Cerebellar nuclear complex (tissue), 1 donor: ENCODE data around the gene ADH1B.
"Not testable (repeated sequence)": the region's sequence is repeated elsewhere in the genome, so short reads cannot be mapped to it uniquely, and the experiment has no call there.

Experiments used
- DNase-seq, 2 experiments: peaks; one replicate each; lab custom pipeline; 2025; lab: John Stamatoyannopoulos, UW

The ADH1B gene

GRCh38 chr4:99323756-99324155 lies 2.6 kb upstream of the ADH1B start:
- DNase-seq = no peak

- DNase-seq = not testable (repeated sequence)
Measured at GRCh38 chr4:99317811-99318210, 3.4 kb downstream of the ADH1B start.

- DNase-seq = no peak
Measured at GRCh38 chr4:99317354-99317753, 3.8 kb downstream of the ADH1B start.

- no peak for DNase-seq
Measured at GRCh38 chr4:99315839-99316238, 5.4 kb downstream of the ADH1B start.

- no peak for DNase-seq
Measured at GRCh38 chr4:99314211-99314610, 7.0 kb downstream of the ADH1B start.

- DNase-seq = no peak
Measured at GRCh38 chr4:99310389-99310788, 10.8 kb downstream of the ADH1B start.

- no peak for DNase-seq
Measured at GRCh38 chr4:99305638-99306400, 15.4 kb downstream of the ADH1B start.

- DNase-seq = no peak
Measured at GRCh38 chr4:99301376-99302164, 19.6 kb downstream of the ADH1B start.

- no peak for DNase-seq
Measured at GRCh38 chr4:99300934-99301333, 20.3 kb downstream of the ADH1B start.

- DNase-seq = no peak
Measured at GRCh38 chr4:99293357-99293756, 27.8 kb downstream of the ADH1B start.

- DNase-seq = no peak
Measured at GRCh38 chr4:99290848-99291786, 30.1 kb downstream of the ADH1B start, which contains the start of gene ADH1A. TSS of gene ADH1A (minus strand) at chr4:99290985. CDS start at chr4:99290914, 71 bp downstream.

- no peak for DNase-seq
Measured at GRCh38 chr4:99285387-99285786, 35.8 kb downstream of the ADH1B start.

- DNase-seq = no peak
Measured at GRCh38 chr4:99282731-99283130, 38.5 kb downstream of the ADH1B start.

GRCh38 chr4:99281261-99281660 lies 39.9 kb downstream of the ADH1B start:
- DNase-seq = no peak

GRCh38 chr4:99276417-99276816 lies 44.8 kb downstream of the ADH1B start:
- DNase-seq = no peak

- DNase-seq = no peak
Measured at GRCh38 chr4:99275885-99276284, 45.3 kb downstream of the ADH1B start.

- DNase-seq = no peak
Measured at GRCh38 chr4:99275050-99275449, 46.2 kb downstream of the ADH1B start.

GRCh38 chr4:99273704-99274103 lies 47.5 kb downstream of the ADH1B start:
- DNase-seq = no peak

- no peak for DNase-seq
Measured at GRCh38 chr4:99264927-99265326, 56.3 kb downstream of the ADH1B start.
